GM23338 (cell line): ENCODE data around the gene RMND5A. TPM values are rescaled to one million over a fixed set of nuclear protein-coding genes. Genes with fewer than 3 reads are reported as not detected.

Experiments used
- CREB1 ChIP-seq: fragments of 250-450 bp; sonication (Bioruptor Pico); IDR thresholded peaks from 2 replicates; pipeline ENCODE4 v1.5.0; 2020; ENCODE audit warnings: low read depth, mild to moderate bottlenecking, moderate library complexity
- CTCF ChIP-seq, 2 experiments: fragments of 200-600 bp in 1 of 2; sonication (generic) in 1 of 2; conservative IDR thresholded peaks; 2 replicates each; pipeline versions ENCODE4 v1.5.1 to v1.6.1; 2016 to 2017; ENCODE audit warnings: antibody characterized with exemption in 2 of 2, low read depth in 2 of 2, mild to moderate bottlenecking in 2 of 2, moderate library complexity in 1 of 2
- JUNB ChIP-seq: IDR thresholded peaks from one replicate; pipeline ENCODE4 v1.6.1; 2016; ENCODE audit warnings: antibody characterized with exemption; ENCODE audit not compliant: unreplicated experiment
- NANOG ChIP-seq: IDR thresholded peaks from 2 replicates; pipeline ENCODE4 v1.6.1; 2016; ENCODE audit warnings: antibody characterized with exemption, borderline replicate concordance
- ZNF331 ChIP-seq: fragments of 250-450 bp; sonication (Bioruptor Pico); IDR thresholded peaks from 2 replicates; pipeline ENCODE4 v1.5.0; 2020; ENCODE audit warnings: low read depth, mild to moderate bottlenecking, moderate library complexity
- polyA plus RNA-seq: library from polyadenylated mRNA; unstranded; fragments of >200 nt; fragmentation: Nextera tagmentation; extraction: Ambion mirVana; gene quantifications from 2 replicates; pipeline ENCODE4 v1.2.1, GENCODE V29; 2016
- total RNA-seq: library from RNA; depleted of rRNA; stranded (reverse); fragments of >200 nt; shearing (Covaris generic); gene quantifications from 2 replicates; pipeline ENCODE4 v1.2.3, GENCODE V29; 2014
- TF ChIP-seq, protein P1 (sequence below): fragments of 250-450 bp; sonication (Bioruptor Pico); IDR thresholded peaks from 2 replicates; pipeline ENCODE4 v1.5.0; 2020; ENCODE audit warnings: mild to moderate bottlenecking, moderate library complexity
- TF ChIP-seq, protein P2 (sequence below): IDR thresholded peaks from 2 replicates; pipeline ENCODE4 v1.6.1; 2016; ENCODE audit warnings: antibody characterized with exemption

The RMND5A gene
- total and polyA plus RNA-seq, 2 experiments from 2014 or later: 24.0 to 87.9 TPM

- TF ChIP-seq, protein P1, sequence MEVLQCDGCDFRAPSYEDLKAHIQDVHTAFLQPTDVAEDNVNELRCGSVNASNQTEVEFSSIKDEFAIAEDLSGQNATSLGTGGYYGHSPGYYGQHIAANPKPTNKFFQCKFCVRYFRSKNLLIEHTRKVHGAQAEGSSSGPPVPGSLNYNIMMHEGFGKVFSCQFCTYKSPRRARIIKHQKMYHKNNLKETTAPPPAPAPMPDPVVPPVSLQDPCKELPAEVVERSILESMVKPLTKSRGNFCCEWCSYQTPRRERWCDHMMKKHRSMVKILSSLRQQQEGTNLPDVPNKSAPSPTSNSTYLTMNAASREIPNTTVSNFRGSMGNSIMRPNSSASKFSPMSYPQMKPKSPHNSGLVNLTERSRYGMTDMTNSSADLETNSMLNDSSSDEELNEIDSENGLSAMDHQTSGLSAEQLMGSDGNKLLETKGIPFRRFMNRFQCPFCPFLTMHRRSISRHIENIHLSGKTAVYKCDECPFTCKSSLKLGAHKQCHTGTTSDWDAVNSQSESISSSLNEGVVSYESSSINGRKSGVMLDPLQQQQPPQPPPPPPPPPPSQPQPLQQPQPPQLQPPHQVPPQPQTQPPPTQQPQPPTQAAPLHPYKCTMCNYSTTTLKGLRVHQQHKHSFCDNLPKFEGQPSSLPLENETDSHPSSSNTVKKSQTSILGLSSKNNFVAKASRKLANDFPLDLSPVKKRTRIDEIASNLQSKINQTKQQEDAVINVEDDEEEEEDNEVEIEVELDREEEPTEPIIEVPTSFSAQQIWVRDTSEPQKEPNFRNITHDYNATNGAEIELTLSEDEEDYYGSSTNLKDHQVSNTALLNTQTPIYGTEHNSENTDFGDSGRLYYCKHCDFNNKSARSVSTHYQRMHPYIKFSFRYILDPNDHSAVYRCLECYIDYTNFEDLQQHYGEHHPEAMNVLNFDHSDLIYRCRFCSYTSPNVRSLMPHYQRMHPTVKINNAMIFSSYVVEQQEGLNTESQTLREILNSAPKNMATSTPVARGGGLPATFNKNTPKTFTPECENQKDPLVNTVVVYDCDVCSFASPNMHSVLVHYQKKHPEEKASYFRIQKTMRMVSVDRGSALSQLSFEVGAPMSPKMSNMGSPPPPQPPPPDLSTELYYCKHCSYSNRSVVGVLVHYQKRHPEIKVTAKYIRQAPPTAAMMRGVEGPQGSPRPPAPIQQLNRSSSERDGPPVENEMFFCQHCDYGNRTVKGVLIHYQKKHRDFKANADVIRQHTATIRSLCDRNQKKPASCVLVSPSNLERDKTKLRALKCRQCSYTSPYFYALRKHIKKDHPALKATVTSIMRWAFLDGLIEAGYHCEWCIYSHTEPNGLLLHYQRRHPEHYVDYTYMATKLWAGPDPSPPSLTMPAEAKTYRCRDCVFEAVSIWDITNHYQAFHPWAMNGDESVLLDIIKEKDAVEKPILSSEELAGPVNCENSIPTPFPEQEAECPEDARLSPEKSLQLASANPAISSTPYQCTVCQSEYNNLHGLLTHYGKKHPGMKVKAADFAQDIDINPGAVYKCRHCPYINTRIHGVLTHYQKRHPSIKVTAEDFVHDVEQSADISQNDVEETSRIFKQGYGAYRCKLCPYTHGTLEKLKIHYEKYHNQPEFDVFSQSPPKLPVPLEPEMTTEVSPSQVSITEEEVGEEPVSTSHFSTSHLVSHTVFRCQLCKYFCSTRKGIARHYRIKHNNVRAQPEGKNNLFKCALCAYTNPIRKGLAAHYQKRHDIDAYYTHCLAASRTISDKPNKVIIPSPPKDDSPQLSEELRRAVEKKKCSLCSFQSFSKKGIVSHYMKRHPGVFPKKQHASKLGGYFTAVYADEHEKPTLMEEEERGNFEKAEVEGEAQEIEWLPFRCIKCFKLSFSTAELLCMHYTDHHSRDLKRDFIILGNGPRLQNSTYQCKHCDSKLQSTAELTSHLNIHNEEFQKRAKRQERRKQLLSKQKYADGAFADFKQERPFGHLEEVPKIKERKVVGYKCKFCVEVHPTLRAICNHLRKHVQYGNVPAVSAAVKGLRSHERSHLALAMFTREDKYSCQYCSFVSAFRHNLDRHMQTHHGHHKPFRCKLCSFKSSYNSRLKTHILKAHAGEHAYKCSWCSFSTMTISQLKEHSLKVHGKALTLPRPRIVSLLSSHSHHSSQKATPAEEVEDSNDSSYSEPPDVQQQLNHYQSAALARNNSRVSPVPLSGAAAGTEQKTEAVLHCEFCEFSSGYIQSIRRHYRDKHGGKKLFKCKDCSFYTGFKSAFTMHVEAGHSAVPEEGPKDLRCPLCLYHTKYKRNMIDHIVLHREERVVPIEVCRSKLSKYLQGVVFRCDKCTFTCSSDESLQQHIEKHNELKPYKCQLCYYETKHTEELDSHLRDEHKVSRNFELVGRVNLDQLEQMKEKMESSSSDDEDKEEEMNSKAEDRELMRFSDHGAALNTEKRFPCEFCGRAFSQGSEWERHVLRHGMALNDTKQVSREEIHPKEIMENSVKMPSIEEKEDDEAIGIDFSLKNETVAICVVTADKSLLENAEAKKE (CRISPR knock-in tag): no peak
- TF ChIP-seq, protein P2, sequence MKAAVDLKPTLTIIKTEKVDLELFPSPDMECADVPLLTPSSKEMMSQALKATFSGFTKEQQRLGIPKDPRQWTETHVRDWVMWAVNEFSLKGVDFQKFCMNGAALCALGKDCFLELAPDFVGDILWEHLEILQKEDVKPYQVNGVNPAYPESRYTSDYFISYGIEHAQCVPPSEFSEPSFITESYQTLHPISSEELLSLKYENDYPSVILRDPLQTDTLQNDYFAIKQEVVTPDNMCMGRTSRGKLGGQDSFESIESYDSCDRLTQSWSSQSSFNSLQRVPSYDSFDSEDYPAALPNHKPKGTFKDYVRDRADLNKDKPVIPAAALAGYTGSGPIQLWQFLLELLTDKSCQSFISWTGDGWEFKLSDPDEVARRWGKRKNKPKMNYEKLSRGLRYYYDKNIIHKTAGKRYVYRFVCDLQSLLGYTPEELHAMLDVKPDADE: no peak
- TF ChIP-seq CTCF (conservative IDR thresholded peaks at IDR 0.05; ENCODE audit: low read depth in 2 of 2): no peak
- TF ChIP-seq NANOG: no peak
- no peak for TF ChIP-seq CREB1 (CRISPR knock-in tag)
- TF ChIP-seq JUNB: no peak
- no peak for TF ChIP-seq ZNF331 (CRISPR knock-in tag)
Observed at GRCh38 chr2:86822668-86823345, 102.7 kb downstream of the RMND5A start (continued).
